GM12878 (cell line): ENCODE measurements around the gene PRRT4. TPM values are rescaled to one million over a fixed set of nuclear protein-coding genes. Genes with fewer than 3 reads are reported as not detected.

Source experiments
- ATAC-seq: fragments of 200-7000 bp; cut with Tn5 transposase; 3 replicates; pipeline ENCODE4 v1.9.1; 2020; ENCODE audit warnings: mild to moderate bottlenecking, moderate library complexity
- BruUV-seq: library from RNA; stranded (reverse); fragments of 400-500 nt; replicated peaks from 2 replicates; lab custom pipeline; 2021; lab: Mats Ljungman, UMichigan
- CTCF ChIA-PET: fragments of 300-600 bp; sonication (Branson Sonifier 250); formaldehyde crosslinking; extraction: SDS; loops from one replicate; lab custom pipeline; 2021; ENCODE audit warnings: inconsistent platforms; lab: Yijun Ruan, JAX
- POLR2A ChIA-PET: fragments of 350-600 bp; formaldehyde crosslinking; extraction: SDS; loops from one replicate; lab custom pipeline; 2021; ENCODE audit warnings: inconsistent platforms; lab: Charles Lee
- RAD21 ChIA-PET: fragments of 300-600 bp; sonication (Branson Sonifier 250); formaldehyde crosslinking; loops from one replicate; lab custom pipeline; 2023; ENCODE audit warnings: antibody characterized with exemption; ENCODE audit not compliant: unreplicated experiment; lab: Charles Lee
- SMC1A ChIA-PET: fragments of 300-600 bp; sonication (Branson Sonifier 250); formaldehyde crosslinking; loops from one replicate; lab custom pipeline; 2023; ENCODE audit not compliant: unreplicated experiment, uncharacterized antibody; lab: Charles Lee
- DNase-seq: peaks from one replicate; pipeline ENCODE4 v3.0.0-alpha.2; 2011; ENCODE audit warnings: low read depth, low spot score
- FAIRE-seq: peaks from 3 replicates; lab custom pipeline; 2011; peaks lifted over from hg19 to GRCh38; lab: Jason Lieb, UNC
- H2AFZ ChIP-seq: 2 replicates; pipeline ENCODE4 v1.6.0; 2011; ENCODE audit warnings: low read depth, low read length, control low read depth; ENCODE audit not compliant: control insufficient read depth
- H3K27ac ChIP-seq: 2 replicates; pipeline ENCODE4 v1.5.1; 2011; ENCODE audit warnings: control low read depth; ENCODE audit not compliant: control insufficient read depth, insufficient read depth
- H3K27me3 ChIP-seq, 2 experiments: replicated peaks in 1 of 2; 2 replicates each; pipeline versions ENCODE4 v1.6.0 to v1.6.1; 2011; ENCODE audit warnings: low read length in 1 of 2; ENCODE audit not compliant: control insufficient read depth in 2 of 2, insufficient read depth in 2 of 2
- H3K36me3 ChIP-seq, 2 experiments: 2 replicates each; pipeline ENCODE4 v1.5.1; 2011; ENCODE audit warnings: low read length in 1 of 2; ENCODE audit not compliant: control insufficient read depth in 2 of 2, insufficient read depth in 2 of 2
- H3K4me1 ChIP-seq: 2 replicates; pipeline ENCODE4 v1.6.1; 2011; ENCODE audit warnings: mild to moderate bottlenecking, low read length, moderate library complexity, mixed read lengths; ENCODE audit not compliant: control insufficient read depth, insufficient read depth
- H3K4me2 ChIP-seq: 2 replicates; pipeline ENCODE4 v1.6.0; 2011; ENCODE audit warnings: control low read depth; ENCODE audit not compliant: control insufficient read depth, insufficient read depth
- H3K4me3 ChIP-seq: fragments of 200-600 bp; sonication (generic); 2 replicates; pipeline ENCODE4 v1.5.1; 2016
- H3K79me2 ChIP-seq: 2 replicates; pipeline ENCODE4 v1.6.0; 2011; ENCODE audit warnings: low read length; ENCODE audit not compliant: control insufficient read depth, insufficient read depth
- H3K9ac ChIP-seq: 2 replicates; pipeline ENCODE4 v1.8.0; 2011; ENCODE audit warnings: low read length, control low read depth, mixed read lengths; ENCODE audit not compliant: control insufficient read depth, insufficient read depth
- H3K9me3 ChIP-seq: replicated peaks from 3 replicates; pipeline ENCODE4 v1.5.1; 2011; ENCODE audit warnings: mild to moderate bottlenecking, low read length; ENCODE audit not compliant: control insufficient read depth, insufficient read depth
- H4K20me1 ChIP-seq: 2 replicates; pipeline ENCODE4 v1.6.0; 2011; ENCODE audit not compliant: control insufficient read depth, insufficient read depth
- BMI1 ChIP-seq: fragments of 450-650 bp; IDR thresholded peaks from 2 replicates; pipeline ENCODE4 v1.6.1; 2016; ENCODE audit warnings: mild to moderate bottlenecking, moderate library complexity, borderline replicate concordance
- CHD2 ChIP-seq: IDR thresholded peaks from 2 replicates; pipeline ENCODE4 v1.6.1; 2011; ENCODE audit warnings: low read depth, low read length, improper control_type of control experiment, borderline replicate concordance
- FOS ChIP-seq: IDR thresholded peaks from 3 replicates; pipeline ENCODE4 v1.6.1; 2011; ENCODE audit warnings: borderline replicate concordance; ENCODE audit not compliant: insufficient read length; ENCODE audit errors: extremely low read depth
- NFYA ChIP-seq: IDR thresholded peaks from 2 replicates; pipeline ENCODE4 v1.6.1; 2011; ENCODE audit warnings: low read depth, mild to moderate bottlenecking, low read length, improper control_type of control experiment, borderline replicate concordance
- NFYB ChIP-seq: IDR thresholded peaks from 2 replicates; pipeline ENCODE4 v1.6.1; 2011; ENCODE audit warnings: low read depth, mild to moderate bottlenecking, low read length, improper control_type of control experiment, moderate library complexity; ENCODE audit not compliant: insufficient read depth
- POLR2AphosphoS2 ChIP-seq: IDR thresholded peaks from 2 replicates; pipeline ENCODE4 v1.6.1; 2011; ENCODE audit warnings: low read depth, mild to moderate bottlenecking, low read length, improper control_type of control experiment, moderate library complexity
- RB1 ChIP-seq: fragments of 450-650 bp; formaldehyde crosslinking; IDR thresholded peaks from 2 replicates; pipeline ENCODE4 v1.6.1; 2017; ENCODE audit warnings: mild to moderate bottlenecking, borderline replicate concordance
- TAF1 ChIP-seq: IDR thresholded peaks from 2 replicates; pipeline ENCODE4 v1.6.1; 2011; ENCODE audit warnings: mild to moderate bottlenecking, low read depth, low read length, borderline replicate concordance
- in situ Hi-C: fragments of 300-500 bp; cut with MboI; formaldehyde crosslinking; loops from 9 replicates; pipeline ENCODE4 v1.14.3; 2018; ENCODE audit warnings: mixed read lengths
- intact Hi-C: fragments of 100-400 bp; cut with micrococcal nuclease; formaldehyde crosslinking; loops from one replicate; pipeline ENCODE4 v1.14.2; 2022; ENCODE audit not compliant: unreplicated experiment
- polyA plus RNA-seq, 11 experiments: library from polyadenylated mRNA; depleted of rRNA in 4 of 11; unstranded in 6 of 11; stranded (reverse) in 5 of 11; fragments of >200 nt; fragmentation: Nextera tagmentation in 4 of 11; fragmentation: Illumina TruSeq in 1 of 11; extraction: Ambion mirVana in 4 of 11; extraction: Trizol in 1 of 11; gene quantifications; 1 replicate in 1 of 11; 2 replicates in 10 of 11; pipeline versions ENCODE4 v1.2.1 to v1.2.3, GENCODE V29; 2011 to 2016; ENCODE audit warnings: inconsistent platforms in 2 of 11, missing spikeins in 2 of 11, low read depth in 1 of 11
- total RNA-seq, 4 experiments: library from RNA; depleted of rRNA in 3 of 4; stranded (reverse); fragments of >200 nt in 3 of 4; fragmentation: Illumina TruSeq in 1 of 4; extraction: Trizol in 1 of 4; gene quantifications; 2 replicates each; pipeline versions ENCODE4 v1.2.1 to v1.2.3, GENCODE V29; 2013 to 2021
- TF ChIP-seq, protein P1 (sequence below): IDR thresholded peaks from 2 replicates; pipeline ENCODE4 v1.6.1; 2012; ENCODE audit warnings: improper control_type of control experiment, low read depth, low read length; ENCODE audit not compliant: insufficient replicate concordance
- TF ChIP-seq, protein P2 (sequence below): IDR thresholded peaks from 2 replicates; pipeline ENCODE4 v1.6.1; 2012; ENCODE audit warnings: low read depth, low read length, improper control_type of control experiment
- TF ChIP-seq, protein P3 (sequence below): fragments of 450-650 bp; IDR thresholded peaks from 2 replicates; pipeline ENCODE4 v1.6.1; 2017; ENCODE audit warnings: low read depth, mild to moderate bottlenecking, moderate library complexity
- TF ChIP-seq, protein P4 (sequence below): fragments of 450-650 bp; IDR thresholded peaks from 2 replicates; pipeline ENCODE4 v1.6.1; 2017; ENCODE audit warnings: mild to moderate bottlenecking, low read depth, inconsistent platforms; ENCODE audit not compliant: poor library complexity, severe bottlenecking

PRRT4 gene
- total and polyA plus RNA-seq, 10 of the 15 experiments (the other 5 are each of a cell fraction or from before 2014, with no cell fraction given): not detected

DNA sequence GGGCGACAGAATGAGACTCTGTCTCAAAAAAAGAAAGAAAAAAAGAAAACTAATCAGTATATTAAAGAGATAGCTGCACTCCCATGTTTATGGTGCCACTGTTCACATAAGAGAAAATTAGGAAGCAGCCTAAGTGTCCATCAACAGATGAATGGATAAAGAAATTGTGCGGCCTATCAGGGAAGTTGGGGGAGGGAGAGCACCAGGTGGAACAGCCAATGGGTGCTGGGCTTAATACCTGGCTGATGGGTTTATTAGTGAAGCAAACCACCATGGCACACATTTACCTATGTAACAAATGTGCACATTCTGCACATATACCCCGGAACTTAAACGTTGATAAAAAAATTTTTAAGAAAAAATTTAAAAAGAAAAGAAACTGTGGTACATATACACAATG is 9.0 kb upstream of the PRRT4 start (continued):
- TF ChIP-seq NFYB: no peak
- TF ChIP-seq NFYA: no peak
- TF ChIP-seq POLR2AphosphoS2: no peak
- TF ChIP-seq, all 136 proteins: peak for 0

DNA sequence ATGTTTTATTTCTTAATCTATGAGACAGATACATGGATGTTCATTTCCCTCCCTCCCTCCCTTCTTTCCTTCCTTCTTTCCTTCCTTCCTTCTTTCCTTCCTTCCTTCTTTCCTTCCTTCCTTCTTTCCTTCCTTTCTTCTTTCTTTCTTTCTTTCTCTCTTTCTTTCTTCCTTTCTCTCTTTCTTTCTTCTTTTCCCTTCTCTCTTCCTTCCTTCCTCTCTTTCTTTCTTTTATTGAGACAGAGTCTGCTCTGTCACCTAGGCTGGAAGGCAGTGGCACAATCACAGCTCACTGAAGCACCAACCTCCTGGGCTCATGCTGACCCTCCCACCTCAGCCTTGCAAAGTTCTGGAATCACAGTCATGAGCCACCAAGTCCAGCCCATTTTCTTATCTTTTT is 5.5 kb upstream of the PRRT4 start:
- intact Hi-C loops: no loop called here
- RAD21 ChIA-PET: no interaction called here
- Histone ChIP-seq H3K9ac (no peak overlapping the region), H3K4me3 (no peak overlapping the region), H4K20me1 (no peaks in the 10 kb centered on the region), H3K36me3 (no peaks in the 10 kb centered on the region), H3K79me2 (no peaks in the 10 kb centered on the region), H3K27me3 (peaks cover 7 to 22% of the 10 kb centered on the region in 2 experiments), H3K4me2 (no peak overlapping the region), H2AFZ (no peak overlapping the region), H3K27ac (no peak overlapping the region), H3K4me1 (no peaks in the 10 kb centered on the region), H3K9me3 (no peaks in the 10 kb centered on the region)
- no TSS peak for BruUV-seq
- in situ Hi-C loops: no loop called here
- FAIRE-seq (no peak), ATAC-seq (no peak), DNase-seq (no peak)
- POLR2A ChIA-PET: no interaction called here
- CTCF ChIA-PET: interaction anchor here (1.0 to 1.2 kb wide), 2 partner anchors 10 to 20 kb away, joined by 3 read pairs; no protein-coding TSS in a partner anchor
- SMC1A ChIA-PET: no interaction called here
- TF ChIP-seq, protein P1, sequence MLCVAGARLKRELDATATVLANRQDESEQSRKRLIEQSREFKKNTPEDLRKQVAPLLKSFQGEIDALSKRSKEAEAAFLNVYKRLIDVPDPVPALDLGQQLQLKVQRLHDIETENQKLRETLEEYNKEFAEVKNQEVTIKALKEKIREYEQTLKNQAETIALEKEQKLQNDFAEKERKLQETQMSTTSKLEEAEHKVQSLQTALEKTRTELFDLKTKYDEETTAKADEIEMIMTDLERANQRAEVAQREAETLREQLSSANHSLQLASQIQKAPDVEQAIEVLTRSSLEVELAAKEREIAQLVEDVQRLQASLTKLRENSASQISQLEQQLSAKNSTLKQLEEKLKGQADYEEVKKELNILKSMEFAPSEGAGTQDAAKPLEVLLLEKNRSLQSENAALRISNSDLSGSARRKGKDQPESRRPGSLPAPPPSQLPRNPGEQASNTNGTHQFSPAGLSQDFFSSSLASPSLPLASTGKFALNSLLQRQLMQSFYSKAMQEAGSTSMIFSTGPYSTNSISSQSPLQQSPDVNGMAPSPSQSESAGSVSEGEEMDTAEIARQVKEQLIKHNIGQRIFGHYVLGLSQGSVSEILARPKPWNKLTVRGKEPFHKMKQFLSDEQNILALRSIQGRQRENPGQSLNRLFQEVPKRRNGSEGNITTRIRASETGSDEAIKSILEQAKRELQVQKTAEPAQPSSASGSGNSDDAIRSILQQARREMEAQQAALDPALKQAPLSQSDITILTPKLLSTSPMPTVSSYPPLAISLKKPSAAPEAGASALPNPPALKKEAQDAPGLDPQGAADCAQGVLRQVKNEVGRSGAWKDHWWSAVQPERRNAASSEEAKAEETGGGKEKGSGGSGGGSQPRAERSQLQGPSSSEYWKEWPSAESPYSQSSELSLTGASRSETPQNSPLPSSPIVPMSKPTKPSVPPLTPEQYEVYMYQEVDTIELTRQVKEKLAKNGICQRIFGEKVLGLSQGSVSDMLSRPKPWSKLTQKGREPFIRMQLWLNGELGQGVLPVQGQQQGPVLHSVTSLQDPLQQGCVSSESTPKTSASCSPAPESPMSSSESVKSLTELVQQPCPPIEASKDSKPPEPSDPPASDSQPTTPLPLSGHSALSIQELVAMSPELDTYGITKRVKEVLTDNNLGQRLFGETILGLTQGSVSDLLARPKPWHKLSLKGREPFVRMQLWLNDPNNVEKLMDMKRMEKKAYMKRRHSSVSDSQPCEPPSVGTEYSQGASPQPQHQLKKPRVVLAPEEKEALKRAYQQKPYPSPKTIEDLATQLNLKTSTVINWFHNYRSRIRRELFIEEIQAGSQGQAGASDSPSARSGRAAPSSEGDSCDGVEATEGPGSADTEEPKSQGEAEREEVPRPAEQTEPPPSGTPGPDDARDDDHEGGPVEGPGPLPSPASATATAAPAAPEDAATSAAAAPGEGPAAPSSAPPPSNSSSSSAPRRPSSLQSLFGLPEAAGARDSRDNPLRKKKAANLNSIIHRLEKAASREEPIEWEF: no peak
- TF ChIP-seq CHD2 (no peak), TAF1 (no peak), FOS (no peak), RB1 (no peak), BMI1 (no peak)
- TF ChIP-seq, protein P2, sequence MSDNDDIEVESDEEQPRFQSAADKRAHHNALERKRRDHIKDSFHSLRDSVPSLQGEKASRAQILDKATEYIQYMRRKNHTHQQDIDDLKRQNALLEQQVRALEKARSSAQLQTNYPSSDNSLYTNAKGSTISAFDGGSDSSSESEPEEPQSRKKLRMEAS: no peak
- TF ChIP-seq, protein P3, sequence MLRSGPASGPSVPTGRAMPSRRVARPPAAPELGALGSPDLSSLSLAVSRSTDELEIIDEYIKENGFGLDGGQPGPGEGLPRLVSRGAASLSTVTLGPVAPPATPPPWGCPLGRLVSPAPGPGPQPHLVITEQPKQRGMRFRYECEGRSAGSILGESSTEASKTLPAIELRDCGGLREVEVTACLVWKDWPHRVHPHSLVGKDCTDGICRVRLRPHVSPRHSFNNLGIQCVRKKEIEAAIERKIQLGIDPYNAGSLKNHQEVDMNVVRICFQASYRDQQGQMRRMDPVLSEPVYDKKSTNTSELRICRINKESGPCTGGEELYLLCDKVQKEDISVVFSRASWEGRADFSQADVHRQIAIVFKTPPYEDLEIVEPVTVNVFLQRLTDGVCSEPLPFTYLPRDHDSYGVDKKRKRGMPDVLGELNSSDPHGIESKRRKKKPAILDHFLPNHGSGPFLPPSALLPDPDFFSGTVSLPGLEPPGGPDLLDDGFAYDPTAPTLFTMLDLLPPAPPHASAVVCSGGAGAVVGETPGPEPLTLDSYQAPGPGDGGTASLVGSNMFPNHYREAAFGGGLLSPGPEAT: no peak
- TF ChIP-seq, protein P4, sequence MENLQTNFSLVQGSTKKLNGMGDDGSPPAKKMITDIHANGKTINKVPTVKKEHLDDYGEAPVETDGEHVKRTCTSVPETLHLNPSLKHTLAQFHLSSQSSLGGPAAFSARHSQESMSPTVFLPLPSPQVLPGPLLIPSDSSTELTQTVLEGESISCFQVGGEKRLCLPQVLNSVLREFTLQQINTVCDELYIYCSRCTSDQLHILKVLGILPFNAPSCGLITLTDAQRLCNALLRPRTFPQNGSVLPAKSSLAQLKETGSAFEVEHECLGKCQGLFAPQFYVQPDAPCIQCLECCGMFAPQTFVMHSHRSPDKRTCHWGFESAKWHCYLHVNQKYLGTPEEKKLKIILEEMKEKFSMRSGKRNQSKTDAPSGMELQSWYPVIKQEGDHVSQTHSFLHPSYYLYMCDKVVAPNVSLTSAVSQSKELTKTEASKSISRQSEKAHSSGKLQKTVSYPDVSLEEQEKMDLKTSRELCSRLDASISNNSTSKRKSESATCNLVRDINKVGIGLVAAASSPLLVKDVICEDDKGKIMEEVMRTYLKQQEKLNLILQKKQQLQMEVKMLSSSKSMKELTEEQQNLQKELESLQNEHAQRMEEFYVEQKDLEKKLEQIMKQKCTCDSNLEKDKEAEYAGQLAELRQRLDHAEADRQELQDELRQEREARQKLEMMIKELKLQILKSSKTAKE: no peak
